Smooth muscle cell (in vitro differentiated cells): Measurements from ENCODE around the gene RNGTT. TPM values are rescaled to one million over a fixed set of nuclear protein-coding genes. Genes with fewer than 3 reads are reported as not detected.

ENCODE experiments used
- DNase-seq: peaks from one replicate; lab custom pipeline; 2025; ENCODE audit not compliant: unreplicated experiment; lab: John Stamatoyannopoulos, UW
- H2AFZ ChIP-seq: fragments of 200-600 bp; sonication (generic); 2 replicates; pipeline ENCODE4 v1.6.0; 2016; ENCODE audit warnings: antibody characterized with exemption, low read depth, mild to moderate bottlenecking
- H3F3A ChIP-seq: fragments of 200-600 bp; sonication (generic); 2 replicates; pipeline ENCODE4 v1.6.0; 2017; ENCODE audit warnings: antibody characterized with exemption, low read depth
- H3K27ac ChIP-seq: fragments of 200-600 bp; sonication (generic); 2 replicates; pipeline ENCODE4 v1.5.1; 2016; ENCODE audit warnings: low read depth, mild to moderate bottlenecking
- H3K27me3 ChIP-seq: fragments of 200-600 bp; sonication (generic); 2 replicates; pipeline ENCODE4 v1.6.1; 2016; ENCODE audit warnings: low read depth, mild to moderate bottlenecking
- H3K36me3 ChIP-seq: fragments of 200-600 bp; sonication (generic); 2 replicates; pipeline ENCODE4 v1.5.1; 2016; ENCODE audit warnings: low read depth
- H3K4me1 ChIP-seq: fragments of 200-600 bp; sonication (generic); 2 replicates; pipeline ENCODE4 v1.5.1; 2016; ENCODE audit warnings: low read depth
- H3K4me2 ChIP-seq: fragments of 200-600 bp; sonication (generic); 2 replicates; pipeline ENCODE4 v1.6.0; 2016; ENCODE audit warnings: mild to moderate bottlenecking
- H3K4me3 ChIP-seq: fragments of 200-600 bp; sonication (generic); 2 replicates; pipeline ENCODE4 v1.5.1; 2016; ENCODE audit warnings: mild to moderate bottlenecking
- H3K79me2 ChIP-seq: fragments of 200-600 bp; sonication (generic); 2 replicates; pipeline ENCODE4 v1.6.0; 2016; ENCODE audit warnings: low read depth, mild to moderate bottlenecking
- H3K9ac ChIP-seq: fragments of 200-600 bp; sonication (generic); 2 replicates; pipeline ENCODE4 v1.6.0; 2016; ENCODE audit warnings: low read depth
- H3K9me3 ChIP-seq: fragments of 200-600 bp; sonication (generic); replicated peaks from 2 replicates; pipeline ENCODE4 v1.5.1; 2016; ENCODE audit warnings: low read depth
- H4K20me1 ChIP-seq: fragments of 200-600 bp; sonication (generic); 2 replicates; pipeline ENCODE4 v1.6.0; 2016; ENCODE audit warnings: low read depth
- WGBS: methylation state at CpG from one replicate; pipeline ENCODE4 v1.1.7; 2016; ENCODE audit warnings: low lambda C conversion rate; 5-methylcytosine and 5-hydroxymethylcytosine counted together
- polyA plus RNA-seq: library from polyadenylated mRNA; unstranded; fragments of >200 nt; fragmentation: Nextera tagmentation; extraction: Ambion mirVana; gene quantifications from 2 replicates; pipeline ENCODE4 v1.2.1, GENCODE V29; 2016
- total RNA-seq: library from RNA; depleted of rRNA; stranded (reverse); fragments of >200 nt; gene quantifications from 2 replicates; pipeline ENCODE4 v1.2.3, GENCODE V29; 2014
- TF ChIP-seq, protein P1 (sequence below): fragments of 200-600 bp; sonication (generic); IDR thresholded peaks from 2 replicates; pipeline ENCODE4 v1.5.1; 2017; ENCODE audit warnings: borderline replicate concordance, mild to moderate bottlenecking, antibody characterized with exemption; ENCODE audit not compliant: insufficient read depth, poor library complexity, severe bottlenecking

The RNGTT gene
- total and polyA plus RNA-seq, 2 experiments from 2014 or later: 7.5 to 22.7 TPM

DNA sequence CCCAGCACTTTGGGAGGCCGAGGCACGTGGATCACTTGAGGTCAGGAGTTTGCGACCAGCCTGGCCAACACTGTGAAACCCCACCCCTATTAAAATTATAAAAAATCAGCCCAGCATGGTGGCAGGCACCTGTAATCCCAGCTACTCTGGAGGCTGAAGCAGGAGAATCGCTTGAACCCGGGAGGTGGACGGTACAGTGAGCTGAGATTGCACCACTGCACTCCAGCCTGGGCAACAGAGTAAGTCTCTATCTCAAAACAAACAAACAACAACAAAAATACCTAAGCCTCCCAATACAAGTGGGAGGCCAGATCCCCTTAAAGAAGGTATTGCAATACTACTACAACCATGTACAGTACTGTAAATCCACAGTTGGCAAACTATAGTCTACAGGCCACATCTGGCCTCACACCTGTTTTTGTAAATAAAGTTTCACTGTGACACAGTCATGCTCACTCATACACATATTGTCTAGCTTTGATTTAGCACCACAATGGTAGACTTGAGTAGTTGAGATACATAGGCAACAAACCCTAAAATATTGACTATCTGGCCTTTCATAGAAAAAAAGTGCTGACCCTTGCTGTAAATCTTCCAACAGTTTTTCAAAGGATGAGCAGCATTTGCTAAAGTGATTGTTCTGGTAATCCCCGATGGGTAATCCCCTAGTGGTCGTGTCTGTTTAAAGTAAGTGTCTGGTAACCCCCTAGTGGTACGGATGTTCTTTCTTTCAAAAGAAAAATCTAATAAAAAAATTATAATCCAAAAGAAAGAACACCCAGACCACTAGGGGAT lies 202.0 kb downstream of the RNGTT start:
- Histone ChIP-seq H3K27ac (no peak overlapping the region), H2AFZ (no peak overlapping the region), H3K4me1 (no peaks in the 10 kb centered on the region), H3K9ac (no peak overlapping the region), H3K27me3 (no peaks in the 10 kb centered on the region), H3K4me3 (no peak overlapping the region), H3F3A (no peaks in the 10 kb centered on the region), H4K20me1 (peaks cover 7% of the 10 kb centered on the region), H3K36me3 (no peaks in the 10 kb centered on the region), H3K9me3 (no peaks in the 10 kb centered on the region), H3K4me2 (no peak overlapping the region), H3K79me2 (no peaks in the 10 kb centered on the region)
- TF ChIP-seq, protein P1, sequence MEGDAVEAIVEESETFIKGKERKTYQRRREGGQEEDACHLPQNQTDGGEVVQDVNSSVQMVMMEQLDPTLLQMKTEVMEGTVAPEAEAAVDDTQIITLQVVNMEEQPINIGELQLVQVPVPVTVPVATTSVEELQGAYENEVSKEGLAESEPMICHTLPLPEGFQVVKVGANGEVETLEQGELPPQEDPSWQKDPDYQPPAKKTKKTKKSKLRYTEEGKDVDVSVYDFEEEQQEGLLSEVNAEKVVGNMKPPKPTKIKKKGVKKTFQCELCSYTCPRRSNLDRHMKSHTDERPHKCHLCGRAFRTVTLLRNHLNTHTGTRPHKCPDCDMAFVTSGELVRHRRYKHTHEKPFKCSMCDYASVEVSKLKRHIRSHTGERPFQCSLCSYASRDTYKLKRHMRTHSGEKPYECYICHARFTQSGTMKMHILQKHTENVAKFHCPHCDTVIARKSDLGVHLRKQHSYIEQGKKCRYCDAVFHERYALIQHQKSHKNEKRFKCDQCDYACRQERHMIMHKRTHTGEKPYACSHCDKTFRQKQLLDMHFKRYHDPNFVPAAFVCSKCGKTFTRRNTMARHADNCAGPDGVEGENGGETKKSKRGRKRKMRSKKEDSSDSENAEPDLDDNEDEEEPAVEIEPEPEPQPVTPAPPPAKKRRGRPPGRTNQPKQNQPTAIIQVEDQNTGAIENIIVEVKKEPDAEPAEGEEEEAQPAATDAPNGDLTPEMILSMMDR: peak; percentile 19
- no peak for DNase-seq
- 72% methylated on average over 9 of the region's 9 CpGs for WGBS

DNA sequence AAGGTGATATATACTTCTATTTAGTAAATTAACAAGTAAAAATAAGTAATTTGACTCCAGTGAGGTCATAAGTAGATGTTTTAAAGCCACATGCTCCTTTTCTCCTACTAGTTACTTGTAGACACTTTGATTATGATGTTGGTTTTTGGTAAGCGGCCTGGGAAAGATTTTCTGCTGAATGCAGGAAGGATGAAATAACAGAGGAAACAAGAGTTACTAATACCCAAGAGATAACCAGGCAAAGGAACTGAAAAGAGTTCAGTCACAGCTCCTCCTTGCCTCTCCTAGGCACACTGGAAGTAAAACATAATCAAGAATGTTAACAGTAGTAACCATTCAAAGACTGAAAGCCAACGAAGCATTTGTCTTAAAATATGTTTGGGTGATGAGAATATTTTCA lies 203.3 kb downstream of the RNGTT start:
- TF ChIP-seq, protein P1: no peak
- Histone ChIP-seq H3K79me2 (no peaks in the 10 kb centered on the region), H3F3A (no peaks in the 10 kb centered on the region), H2AFZ (no peak overlapping the region), H3K36me3 (no peaks in the 10 kb centered on the region), H3K9ac (no peak overlapping the region), H3K4me1 (no peaks in the 10 kb centered on the region), H3K4me2 (no peak overlapping the region), H3K4me3 (no peak overlapping the region), H4K20me1 (peaks cover 7% of the 10 kb centered on the region), H3K27me3 (no peaks in the 10 kb centered on the region), H3K27ac (no peak overlapping the region), H3K9me3 (no peaks in the 10 kb centered on the region)
- 75% methylated on average over 2 of the region's 2 CpGs for WGBS
- no peak for DNase-seq

DNA sequence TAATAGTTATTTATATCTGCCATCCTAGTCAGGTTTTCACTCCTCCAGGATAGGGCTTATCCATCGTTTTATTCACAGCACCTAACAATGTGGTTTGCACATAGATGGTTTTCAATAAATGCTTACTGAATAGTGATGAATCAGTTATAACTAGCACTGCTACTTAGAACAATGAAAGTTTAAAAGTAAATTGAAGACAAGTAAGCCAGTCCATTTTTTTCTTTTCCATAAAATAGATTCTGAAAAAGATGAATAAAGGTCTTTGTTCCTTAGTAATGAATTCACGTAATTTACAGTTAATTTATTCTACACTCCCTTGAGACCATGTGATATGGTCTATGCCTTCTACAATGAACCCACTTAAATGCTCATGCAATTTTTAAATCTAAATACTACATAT lies 212.5 kb downstream of the RNGTT start:
- Histone ChIP-seq H3K36me3 (no peaks in the 10 kb centered on the region), H4K20me1 (no peaks in the 10 kb centered on the region), H3K4me1 (no peaks in the 10 kb centered on the region), H2AFZ (no peak overlapping the region), H3K9ac (no peak overlapping the region), H3K79me2 (no peaks in the 10 kb centered on the region), H3K27me3 (no peaks in the 10 kb centered on the region), H3K4me2 (no peak overlapping the region), H3K9me3 (no peaks in the 10 kb centered on the region), H3F3A (no peaks in the 10 kb centered on the region), H3K27ac (no peak overlapping the region), H3K4me3 (no peak overlapping the region)
- WGBS: 98% methylated on average over 2 of the region's 2 CpGs
- TF ChIP-seq, protein P1: no peak
- DNase-seq: no peak

DNA sequence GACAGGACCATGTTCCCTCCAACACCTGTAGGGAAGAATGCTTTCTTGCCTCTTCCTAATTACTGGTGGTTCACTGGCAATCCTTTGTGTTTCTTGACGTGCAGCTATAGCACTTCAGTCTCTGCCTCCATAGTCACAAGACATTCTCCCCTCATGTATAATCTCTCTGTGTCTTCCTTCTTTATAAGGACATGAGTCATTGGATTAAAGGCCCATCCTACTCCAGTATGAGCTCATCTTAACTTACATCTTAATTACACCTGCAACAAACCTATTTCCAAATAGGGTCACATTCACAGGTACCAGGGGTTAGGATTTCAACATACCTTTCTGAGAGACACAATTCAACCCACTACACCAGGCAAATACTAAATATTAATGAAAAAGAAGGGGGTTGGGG lies 213.6 kb downstream of the RNGTT start:
- H3K4me1 ChIP-seq: no peaks in the 10 kb centered on the region
- no peak overlapping the region for H3K27ac ChIP-seq
- no peaks in the 10 kb centered on the region for H4K20me1 ChIP-seq
- TF ChIP-seq, protein P1: no peak
- H2AFZ ChIP-seq: no peak overlapping the region
- no peak overlapping the region for H3K9ac ChIP-seq
- no peaks in the 10 kb centered on the region for H3F3A ChIP-seq
- WGBS: 69% methylated on average over 1 of the region's 1 CpG
- no peaks in the 10 kb centered on the region for H3K27me3 ChIP-seq
- H3K36me3 ChIP-seq: no peaks in the 10 kb centered on the region
- no peak overlapping the region for H3K4me2 ChIP-seq
- no peaks in the 10 kb centered on the region for H3K9me3 ChIP-seq
- H3K4me3 ChIP-seq: no peak overlapping the region
- no peaks in the 10 kb centered on the region for H3K79me2 ChIP-seq
- DNase-seq: no peak
